ENCODE results near the gene MEAK7.

MEAK7 gene

DNA sequence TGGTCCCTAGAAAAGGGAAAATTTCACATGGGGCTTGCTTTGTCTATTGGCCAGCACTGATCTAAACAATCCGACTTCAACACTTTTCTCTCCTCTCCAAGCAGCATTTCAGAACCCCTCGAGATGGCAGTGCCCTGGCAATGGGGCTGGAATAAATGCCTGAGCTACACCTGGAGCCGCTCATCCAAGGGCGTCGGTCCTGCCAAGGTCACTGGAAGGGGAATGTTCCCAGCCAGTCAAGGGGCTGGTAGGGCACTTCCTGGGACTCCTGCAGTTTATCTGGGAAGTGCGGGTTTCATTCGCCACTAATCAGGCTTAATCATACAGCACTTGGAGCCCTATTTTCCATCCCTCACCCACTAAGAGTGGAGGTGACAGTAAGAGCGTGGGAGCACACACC is 17.1 kb downstream of the MEAK7 start:
- no peak for DNase-seq (ENCODE audit: low read depth in 2 of 2)

DNA sequence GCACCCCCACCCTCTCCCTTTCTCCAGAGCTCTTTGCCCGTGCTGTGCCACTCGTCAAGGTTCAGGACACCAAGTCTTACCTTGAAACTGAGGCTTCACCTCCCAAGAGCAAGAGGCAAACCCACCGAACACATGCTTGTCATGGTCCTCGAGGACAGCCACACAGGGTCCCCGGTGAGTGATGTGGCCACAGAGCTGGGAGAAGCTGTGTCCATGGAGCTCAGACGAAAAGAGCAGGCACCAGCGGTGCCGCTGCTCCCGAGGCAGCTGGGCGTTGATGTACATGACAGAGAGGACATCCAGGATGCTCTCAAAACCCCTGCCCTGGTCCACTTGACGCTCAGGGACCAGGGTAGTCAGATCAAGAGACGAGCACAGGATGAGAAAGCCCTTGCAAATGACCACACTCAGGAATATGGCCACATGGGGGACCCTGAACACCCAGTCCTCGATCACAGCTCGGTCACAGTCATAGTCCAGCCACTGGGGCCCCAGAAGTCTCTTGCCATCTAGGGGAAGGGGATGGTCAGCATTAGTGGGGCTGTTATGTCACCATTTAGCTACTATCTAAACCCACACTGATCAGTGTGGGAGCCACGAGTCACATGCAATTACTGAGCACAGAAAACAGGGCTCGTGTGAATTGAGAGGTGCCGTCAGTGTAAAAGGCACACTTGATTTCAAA is 17.8 kb downstream of the MEAK7 start:
- no peak for DNase-seq (ENCODE audit: low read depth in 2 of 2)

DNA sequence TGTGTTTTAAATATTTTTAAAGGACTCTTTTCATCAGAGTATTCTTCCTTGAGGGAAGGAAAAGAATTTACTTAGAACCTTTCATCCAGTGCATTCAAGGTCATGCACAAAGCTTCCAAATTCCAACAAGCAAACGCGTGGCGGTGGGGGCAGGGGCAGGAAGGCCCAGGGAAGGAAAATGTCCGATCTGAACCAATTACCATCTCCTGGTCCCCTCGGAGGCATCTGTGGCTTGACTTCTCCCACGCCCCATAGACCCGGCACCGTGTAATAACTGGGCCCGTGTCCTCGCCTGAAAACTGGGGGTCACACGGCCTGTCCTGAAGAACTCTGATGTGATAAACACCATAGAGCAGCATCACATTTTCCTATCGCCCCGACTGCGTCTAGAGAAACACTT is 18.3 kb downstream of the MEAK7 start:
- no peak for DNase-seq (ENCODE audit: low read depth in 2 of 2)

GRCh38 chr16:84485255-84486010 is 19.0 kb downstream of the MEAK7 start:
- DNase-seq (ENCODE audit: low read depth in 2 of 2) = no peak

GRCh38 chr16:84484579-84485254 is 19.7 kb downstream of the MEAK7 start:
- DNase-seq (ENCODE audit: low read depth in 2 of 2) = no peak

GRCh38 chr16:84483882-84484565 is 20.4 kb downstream of the MEAK7 start:
- no peak for DNase-seq (ENCODE audit: low read depth in 2 of 2)

DNA sequence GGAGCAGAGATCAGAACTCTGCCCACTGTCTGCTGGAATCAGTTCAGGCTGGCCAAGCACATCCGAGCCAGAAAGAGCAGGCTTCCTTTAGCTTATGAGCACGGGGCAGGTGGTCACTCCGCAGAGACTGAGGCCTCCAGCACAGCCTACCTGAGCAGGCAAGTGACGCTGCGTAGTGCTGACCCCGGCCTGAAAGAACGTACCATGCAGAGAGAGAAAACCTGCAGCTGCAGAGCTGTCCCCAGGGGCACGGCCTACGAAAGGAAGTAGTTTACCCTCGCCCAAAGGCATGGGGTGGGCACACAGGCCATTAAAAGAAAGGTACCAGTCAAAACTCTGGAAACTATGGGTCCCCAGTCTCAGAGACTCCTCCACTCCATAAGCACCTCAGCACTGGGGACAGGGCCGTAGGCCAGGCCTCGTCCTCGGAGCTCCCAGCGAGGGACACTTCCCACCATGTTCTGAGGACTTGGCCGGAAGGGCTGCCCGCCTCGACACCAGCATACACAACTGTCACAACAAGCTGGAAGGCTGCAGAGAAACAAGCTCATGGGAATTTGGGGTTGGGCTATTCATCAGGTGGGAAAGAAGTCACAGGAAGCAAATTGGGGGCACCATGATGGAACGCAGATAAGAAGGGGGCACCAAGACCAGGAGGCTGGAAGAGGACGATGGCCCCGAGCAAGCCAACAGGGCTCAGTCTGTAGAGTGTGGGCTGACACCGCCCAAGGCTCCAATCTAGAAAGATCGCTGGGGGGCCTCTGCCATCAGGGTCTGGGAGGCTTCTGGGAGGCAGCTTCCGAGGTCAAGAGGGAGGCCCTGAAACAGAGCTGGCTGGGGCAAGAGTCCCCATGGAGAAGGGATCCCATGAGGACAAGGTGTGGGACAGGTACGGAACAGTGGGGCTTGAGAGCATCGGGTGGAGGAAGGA is 21.2 kb downstream of the MEAK7 start:
- no peak for DNase-seq (ENCODE audit: low read depth in 2 of 2)

DNA sequence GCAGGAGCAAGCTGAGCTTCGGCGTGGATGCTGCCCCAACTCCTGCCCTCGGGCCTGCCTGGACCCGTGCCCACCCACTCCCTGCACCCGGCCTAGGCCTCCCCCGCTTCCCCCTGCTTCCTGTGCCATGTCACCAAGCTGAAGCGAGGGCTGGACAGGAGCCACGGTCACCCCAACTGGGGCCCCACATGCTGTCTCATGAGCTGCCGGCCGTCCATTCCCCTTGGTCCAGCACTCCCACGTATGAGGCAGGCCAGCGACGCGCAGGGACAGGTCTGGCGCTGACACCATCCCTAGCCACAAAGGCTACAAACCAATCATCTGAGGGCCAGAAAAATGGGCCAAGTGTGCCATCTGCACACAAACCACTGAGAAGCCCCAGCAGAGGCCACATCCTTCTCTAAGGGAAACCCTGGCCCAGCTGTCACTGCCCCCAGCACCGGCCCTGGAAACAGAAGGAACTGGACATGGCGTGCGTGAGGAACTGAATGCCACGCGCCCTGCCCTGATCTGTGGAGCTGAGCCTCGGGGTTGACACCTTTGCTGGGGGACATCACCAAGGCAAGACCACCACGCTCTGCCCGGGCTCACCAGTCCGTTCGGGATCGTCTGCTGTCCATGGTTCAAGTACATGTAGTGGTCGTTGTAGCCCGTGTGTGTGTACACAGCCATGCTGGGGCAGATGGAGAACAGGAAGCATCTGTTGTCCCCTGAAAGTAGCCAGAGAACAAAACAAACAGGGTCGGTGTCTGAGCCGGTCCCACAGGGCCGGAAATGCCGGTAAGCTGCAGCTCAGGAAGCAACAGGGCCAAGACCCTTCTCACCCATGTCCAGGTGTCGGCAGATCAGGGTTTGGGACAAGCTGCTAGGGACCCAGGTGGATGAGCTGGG is 22.2 kb downstream of the MEAK7 start:
- no peak for DNase-seq (ENCODE audit: low read depth in 2 of 2)

DNA sequence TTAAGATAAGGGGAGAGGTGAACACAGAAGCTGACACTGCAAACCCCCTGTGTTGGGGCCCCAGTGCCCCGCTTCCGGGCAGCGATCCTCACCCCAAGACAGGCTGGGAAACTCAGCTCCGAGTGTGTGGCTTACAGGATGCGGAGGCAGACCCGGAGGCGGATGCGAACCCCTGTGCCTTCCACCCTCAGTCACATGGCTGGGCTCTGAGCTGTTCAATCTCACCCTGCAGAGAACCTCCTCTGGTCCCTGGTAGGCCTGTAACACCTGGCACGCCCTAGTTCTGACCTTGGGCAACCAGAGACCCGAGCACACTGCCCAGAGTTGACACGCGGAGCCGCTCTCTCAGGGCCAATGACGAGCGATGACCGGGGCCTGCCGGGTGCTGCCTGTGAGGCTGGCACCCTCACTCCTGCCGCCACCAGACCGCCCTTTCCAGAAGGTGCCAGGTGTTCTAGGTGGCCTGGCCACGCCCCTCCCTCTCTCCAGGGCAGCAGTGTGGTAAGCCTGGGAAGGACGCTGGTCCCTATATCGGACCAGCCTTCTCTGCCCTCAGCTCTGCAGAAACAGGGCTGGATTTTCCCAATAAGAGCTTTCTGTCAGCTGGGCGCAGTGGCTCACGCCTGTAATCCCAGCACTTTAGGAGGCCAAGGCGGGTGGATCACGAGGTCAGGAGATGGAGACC is 23.3 kb downstream of the MEAK7 start:
- no peak for DNase-seq (ENCODE audit: low read depth in 2 of 2)

DNA sequence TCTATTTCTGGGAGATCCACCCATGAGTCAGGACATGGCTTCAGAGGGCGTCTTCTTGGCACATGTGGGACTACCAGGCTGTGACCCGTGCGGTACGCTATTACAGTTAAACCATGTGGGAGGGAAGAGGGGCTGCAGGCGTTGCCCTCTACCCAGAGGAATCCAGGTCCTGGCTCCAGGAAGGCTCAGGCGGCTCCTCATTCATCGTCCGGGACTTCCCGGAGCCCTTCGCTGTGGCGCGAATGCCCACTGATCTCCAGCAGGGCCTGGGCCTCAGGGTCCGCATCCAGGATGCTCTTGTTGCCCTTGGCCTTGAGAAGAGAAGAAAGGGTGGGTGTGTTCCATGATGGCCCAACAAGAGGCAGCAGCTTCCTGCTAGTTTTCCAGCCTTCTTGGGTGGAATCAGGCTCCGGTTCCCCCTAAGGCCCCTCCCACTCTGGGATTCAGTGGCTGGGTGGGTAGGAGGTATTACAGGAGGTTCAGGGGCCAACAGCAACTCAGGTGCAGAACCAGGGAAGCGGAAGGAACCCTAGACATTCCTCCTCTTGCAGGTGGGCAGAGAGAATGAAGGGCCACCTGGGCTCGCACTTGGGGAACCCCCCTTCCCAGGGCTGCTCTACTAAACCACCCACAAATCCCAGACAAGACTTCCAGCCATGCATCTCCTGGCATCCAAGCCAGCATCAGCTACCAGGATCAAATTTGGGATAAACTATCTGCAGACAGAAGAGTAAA is 24.6 kb downstream of the MEAK7 start:
- no peak for DNase-seq (ENCODE audit: low read depth in 2 of 2)

- DNase-seq (ENCODE audit: low read depth in 2 of 2) = no peak
These were observed 26.1 kb downstream of the MEAK7 start for GRCh38 chr16:84478172-84478947.

GRCh38 chr16:84477661-84478060 is 26.8 kb downstream of the MEAK7 start:
- DNase-seq (ENCODE audit: low read depth in 2 of 2) = no peak

- no peak for DNase-seq (ENCODE audit: low read depth in 2 of 2)
These were observed 28.1 kb downstream of the MEAK7 start for GRCh38 chr16:84476401-84476800.

- no peak for DNase-seq (ENCODE audit: low read depth in 2 of 2)
These were observed 28.7 kb downstream of the MEAK7 start for GRCh38 chr16:84475643-84476240.

DNA sequence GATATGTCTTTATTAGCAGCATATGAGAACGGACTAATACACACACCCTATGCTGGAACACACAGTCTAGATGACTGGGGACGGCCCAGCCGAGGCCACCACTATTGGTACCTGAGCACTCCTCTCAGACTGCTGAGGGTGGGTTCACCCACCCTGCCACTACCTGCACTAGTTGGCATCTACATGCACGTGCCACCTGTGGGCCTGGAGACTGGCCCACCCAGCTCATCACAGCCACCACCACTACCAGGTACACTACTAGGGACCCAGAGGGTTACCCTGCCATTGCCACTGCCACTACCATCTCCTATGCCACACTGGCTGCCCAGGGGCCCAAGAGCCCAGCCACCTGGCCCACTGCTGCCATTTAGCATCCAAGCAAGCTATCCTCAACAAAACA is 32.5 kb downstream of the MEAK7 start:
- no peak for DNase-seq (ENCODE audit: low read depth in 2 of 2)

DNA sequence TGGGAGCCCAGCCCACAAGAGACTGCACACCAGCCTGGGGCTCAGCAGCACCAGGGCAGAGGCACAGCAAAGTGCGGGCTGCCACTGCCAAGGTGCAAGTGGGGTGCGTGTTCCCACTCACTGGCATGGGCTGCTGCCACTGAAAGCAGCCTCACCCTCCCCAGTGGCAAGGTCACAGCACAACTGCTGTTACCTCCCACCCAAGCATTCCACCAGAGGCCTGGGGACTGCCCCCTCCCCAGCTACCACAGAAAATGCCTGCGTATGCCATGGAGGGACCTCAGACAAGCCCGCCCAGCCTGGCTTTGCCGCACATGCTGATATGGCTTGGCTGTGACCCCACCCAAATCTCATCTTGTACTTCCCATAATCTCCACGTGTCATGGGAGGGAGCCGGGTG is 33.1 kb downstream of the MEAK7 start:
- no peak for DNase-seq (ENCODE audit: low read depth in 2 of 2)

- no peak for DNase-seq (ENCODE audit: low read depth in 2 of 2)
These were observed 36.8 kb downstream of the MEAK7 start for GRCh38 chr16:84467709-84468108.

DNA sequence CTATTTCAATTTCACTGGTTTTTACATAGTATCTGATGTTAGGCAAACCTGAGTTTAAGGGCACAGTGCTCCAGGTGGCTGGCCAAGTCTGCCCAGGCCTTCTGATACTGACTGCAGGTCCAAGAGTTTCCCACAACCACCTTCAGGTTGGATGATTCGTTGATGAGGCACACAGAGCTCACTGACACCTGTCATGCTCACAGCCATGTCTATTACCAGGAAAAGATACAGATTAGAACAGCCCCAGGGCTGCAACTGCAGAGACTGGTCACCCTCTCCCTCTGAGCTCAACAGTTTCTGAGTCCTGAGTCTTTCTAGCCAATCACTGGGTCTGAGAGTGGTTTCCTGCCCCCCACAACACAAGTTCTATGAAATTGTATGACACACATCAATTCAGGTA is 37.2 kb downstream of the MEAK7 start:
- no peak for DNase-seq (ENCODE audit: low read depth in 2 of 2)

All from activated CD4-positive, alpha-beta T cell treated with anti-CD3 and anti-CD28 coated beads for 24 hours (primary cell).